HG03571 (cell line): Measurements from ENCODE around the gene PRKCA.

Experiments
- ATAC-seq: cut with Tn5 transposase; IDR thresholded peaks from one replicate; pipeline ENCODE4 v1.9.1; 2021; ENCODE audit not compliant: unreplicated experiment

Gene PRKCA

GRCh38 chr17:66636111-66636510 is 333.7 kb downstream of the PRKCA start:
- ATAC-seq: no peak

- ATAC-seq: no peak
Observed at GRCh38 chr17:66637491-66637890, 335.1 kb downstream of the PRKCA start.

GRCh38 chr17:66638707-66639479 is 336.5 kb downstream of the PRKCA start:
- ATAC-seq: no peak

GRCh38 chr17:66643815-66644710 is 341.6 kb downstream of the PRKCA start:
- no peak for ATAC-seq

- ATAC-seq: no peak
Observed at GRCh38 chr17:66645259-66645658, 342.8 kb downstream of the PRKCA start.

GRCh38 chr17:66647391-66647983 is 345.1 kb downstream of the PRKCA start:
- ATAC-seq: no peak

- ATAC-seq: no peak
Observed at GRCh38 chr17:66649818-66650543, 347.6 kb downstream of the PRKCA start.

GRCh38 chr17:66650544-66650877 is 348.1 kb downstream of the PRKCA start:
- ATAC-seq: no peak

GRCh38 chr17:66652840-66653507 is 350.6 kb downstream of the PRKCA start:
- no peak for ATAC-seq

GRCh38 chr17:66654106-66654740 is 351.8 kb downstream of the PRKCA start:
- ATAC-seq: no peak

- ATAC-seq: no peak
Observed at GRCh38 chr17:66654764-66655163, 352.4 kb downstream of the PRKCA start.

- ATAC-seq: no peak
Observed at GRCh38 chr17:66655461-66655860, 353.0 kb downstream of the PRKCA start.

GRCh38 chr17:66655861-66656260 is 353.4 kb downstream of the PRKCA start:
- no peak for ATAC-seq

GRCh38 chr17:66661411-66662256 is 359.2 kb downstream of the PRKCA start:
- ATAC-seq: no peak

- no peak for ATAC-seq
Observed at GRCh38 chr17:66662496-66662895, 360.1 kb downstream of the PRKCA start.

GRCh38 chr17:66663041-66663606 is 360.7 kb downstream of the PRKCA start:
- ATAC-seq: no peak

- ATAC-seq: no peak
Observed at GRCh38 chr17:66664336-66664735, 361.9 kb downstream of the PRKCA start.

GRCh38 chr17:66665194-66665593 is 362.8 kb downstream of the PRKCA start:
- no peak for ATAC-seq

GRCh38 chr17:66667090-66667489 is 364.7 kb downstream of the PRKCA start:
- ATAC-seq: no peak
